Measurements from ENCODE around the gene SSH2. TPM values are rescaled to one million over a fixed set of nuclear protein-coding genes. Genes with fewer than 3 reads are reported as not detected.

Gene SSH2
- total and polyA plus RNA-seq, 9 of the 15 experiments (the other 6 are each of a cell fraction or from before 2014, with no cell fraction given) = 3.9 to 16.1 (median 10.2) TPM

- Histone ChIP-seq H3K9ac (ENCODE audit: insufficient read depth in 1 of 2, low read depth in 2 of 2, low read length in 2 of 2) (no peak overlapping the region), H2AFZ (ENCODE audit: low read depth, low read length) (no peak overlapping the region), H3K27me3 (ENCODE audit: control insufficient read depth in 2 of 2, insufficient read depth in 2 of 2, low read length in 2 of 2) (no peaks in the 10 kb centered on the region), H3K27ac (ENCODE audit: extremely low read depth, low read depth, low read length) (no peak overlapping the region), H3K36me3 (ENCODE audit: control insufficient read depth, insufficient read depth, low read length) (no peaks in the 10 kb centered on the region), H3K4me2 (ENCODE audit: insufficient read depth, low read length) (no peak overlapping the region), H3K4me3 (no peak overlapping the region), H3K9me3 (replicated peaks; ENCODE audit: control insufficient read depth, insufficient read depth, low read depth, low read length) (no peaks in the 10 kb centered on the region), H3K79me2 (ENCODE audit: control insufficient read depth, insufficient read depth, low read length) (no peaks in the 10 kb centered on the region), H3K9me1 (ENCODE audit: control insufficient read depth, insufficient read depth, low read length) (no peaks in the 10 kb centered on the region), H3K4me1 (replicated peaks in 1 of 2; ENCODE audit: control insufficient read depth in 2 of 2, insufficient read depth in 2 of 2, low read length in 2 of 2) (no peaks in the 10 kb centered on the region), H4K20me1 (replicated peaks; ENCODE audit: control insufficient read depth, insufficient read depth, low read length) (no peaks in the 10 kb centered on the region)
- in situ Hi-C loops (cut with MboI) = loop anchor here (5.0 kb wide), 1 partner anchor 53 kb away; no protein-coding TSS in a partner anchor
- ChIA-PET POLR2A (no interaction called here), CTCF (ENCODE audit: low intra/inter-chr PET ratio) (no interaction called here)
- WGBS (ENCODE audit: insufficient coverage, low coverage, missing lambda C conversion rate) = 52% methylated on average over 2 of the region's 2 CpGs
- ATAC-seq (no peak), FAIRE-seq (no peak), DNase-seq (ENCODE audit: extremely low read depth in 1 of 4, low spot score in 3 of 4) (no peak)
- intact Hi-C loops (cut with micrococcal nuclease) = no loop called here
- BruUV-seq (replicated peaks) = no TSS peak
- no peak for TF ChIP-seq ETS2 (tag; IDR thresholded peaks at IDR 0.05; ENCODE audit: borderline replicate concordance, poor library complexity, severe bottlenecking)
- peak; percentile 62 for TF ChIP-seq ZNF316 (IDR thresholded peaks at IDR 0.05)
- TF ChIP-seq NCOA6 (IDR thresholded peaks at IDR 0.05) = no peak
- peak; percentile 58 for TF ChIP-seq C11orf30 (IDR thresholded peaks at IDR 0.05; ENCODE audit: low read depth)
- TF ChIP-seq MAFG (tag; conservative IDR thresholded peaks at IDR 0.05) = peak; percentile 27; the same call in 1 of the 2 replicates
These were observed 15.1 kb downstream of the SSH2 start for GRCh38 chr17:29914819-29915537.

GRCh38 chr17:29911641-29912177 lies 18.3 kb downstream of the SSH2 start:
- no peaks in the 10 kb centered on the region for H3K4me1 ChIP-seq (replicated peaks in 1 of 2; ENCODE audit: control insufficient read depth in 2 of 2, insufficient read depth in 2 of 2, low read length in 2 of 2)
- intact Hi-C loops (cut with micrococcal nuclease) = no loop called here
- POLR2A ChIA-PET = interaction anchor here (1.3 to 1.7 kb wide), 2 partner anchors 9 kb away, joined by 3 to 4 read pairs; no protein-coding TSS in a partner anchor
- in situ Hi-C loops (cut with MboI) = loop anchor here (5.0 kb wide), 1 partner anchor 49 kb away; no protein-coding TSS in a partner anchor
- H3K9me3 ChIP-seq (replicated peaks; ENCODE audit: control insufficient read depth, insufficient read depth, low read depth, low read length) = no peaks in the 10 kb centered on the region
- H2AFZ ChIP-seq (ENCODE audit: low read depth, low read length) = no peak overlapping the region
- CTCF ChIA-PET (ENCODE audit: low intra/inter-chr PET ratio) = no interaction called here
- DNase-seq (ENCODE audit: extremely low read depth in 1 of 4, low spot score in 3 of 4) (no peak), ATAC-seq (no peak), FAIRE-seq (no peak)
- no peaks in the 10 kb centered on the region for H3K79me2 ChIP-seq (ENCODE audit: control insufficient read depth, insufficient read depth, low read length)
- no peak overlapping the region for H3K4me2 ChIP-seq (ENCODE audit: insufficient read depth, low read length)
- H3K9me1 ChIP-seq (ENCODE audit: control insufficient read depth, insufficient read depth, low read length) = no peaks in the 10 kb centered on the region
- H3K4me3 ChIP-seq = no peak overlapping the region
- H3K9ac ChIP-seq (ENCODE audit: insufficient read depth in 1 of 2, low read depth in 2 of 2, low read length in 2 of 2) = no peak overlapping the region
- no TSS peak for BruUV-seq (replicated peaks)
- H3K27me3 ChIP-seq (ENCODE audit: control insufficient read depth in 2 of 2, insufficient read depth in 2 of 2, low read length in 2 of 2) = no peaks in the 10 kb centered on the region
- no peak overlapping the region for H3K27ac ChIP-seq (ENCODE audit: extremely low read depth, low read depth, low read length)
- TF ChIP-seq FUS (optimal IDR thresholded peaks at IDR 0.05; ENCODE audit: low read depth, low read length) (no peak), HNRNPLL (IDR thresholded peaks at IDR 0.05; ENCODE audit: low read depth, low read length, poor library complexity, severe bottlenecking) (no peak), CEBPB (tag; IDR thresholded peaks at IDR 0.05) (no peak)
- no peaks in the 10 kb centered on the region for H3K36me3 ChIP-seq (ENCODE audit: control insufficient read depth, insufficient read depth, low read length)
- H4K20me1 ChIP-seq (replicated peaks; ENCODE audit: control insufficient read depth, insufficient read depth, low read length) = no peaks in the 10 kb centered on the region
